NCI-H1694 treated with DMSO at 0.1 percent for 48 hours (cell line): ENCODE results near the gene DPAGT1.
"Not testable (repeated sequence)": the region's sequence is repeated elsewhere in the genome, so short reads cannot be mapped to it uniquely, and the experiment has no call there.

Experiments used
- DNase-seq: peaks from one replicate; lab custom pipeline; 2025; lab: John Stamatoyannopoulos, UW

DPAGT1 gene

GRCh38 chr11:119093942-119094815, 7.5 kb downstream of the DPAGT1 start:
- DNase-seq = no peak

GRCh38 chr11:119092880-119093842, 8.5 kb downstream of the DPAGT1 start:
- no peak for DNase-seq

- DNase-seq = no peak
These were observed 9.4 kb downstream of the DPAGT1 start for GRCh38 chr11:119091966-119092879.

GRCh38 chr11:119091178-119091577, 10.5 kb downstream of the DPAGT1 start:
- no peak for DNase-seq

GRCh38 chr11:119089319-119089718, 12.3 kb downstream of the DPAGT1 start:
- no peak for DNase-seq

- no peak for DNase-seq
These were observed 13.2 kb downstream of the DPAGT1 start for GRCh38 chr11:119088406-119088805.

GRCh38 chr11:119087747-119088241, 13.9 kb downstream of the DPAGT1 start:
- no peak for DNase-seq

GRCh38 chr11:119087123-119087522, 14.5 kb downstream of the DPAGT1 start:
- no peak for DNase-seq

- DNase-seq = no peak
These were observed 16.2 kb downstream of the DPAGT1 start for GRCh38 chr11:119085437-119085847.

GRCh38 chr11:119084663-119085436, 16.8 kb downstream of the DPAGT1 start, which contains the start of gene HMBS:
TSS of gene HMBS (plus strand) at chr11:119084881. CDS start at chr11:119085034, 153 bp downstream.
- DNase-seq = peak; percentile 64

GRCh38 chr11:119081682-119082260, 19.9 kb downstream of the DPAGT1 start:
- DNase-seq = no peak

GRCh38 chr11:119078675-119079420, 22.8 kb downstream of the DPAGT1 start:
- no peak for DNase-seq

- DNase-seq = no peak
These were observed 23.8 kb downstream of the DPAGT1 start for GRCh38 chr11:119077839-119078238.

GRCh38 chr11:119067371-119068222, 34.1 kb downstream of the DPAGT1 start, which contains the start of gene VPS11:
TSS of gene VPS11 (plus strand) at chr11:119067818. CDS start at chr11:119067824, 6 bp downstream.
- DNase-seq = peak; percentile 43

GRCh38 chr11:119065369-119065768, 36.3 kb downstream of the DPAGT1 start:
- DNase-seq = no peak

GRCh38 chr11:119062779-119063178, 38.9 kb downstream of the DPAGT1 start:
- no peak for DNase-seq

- DNase-seq = no peak
These were observed 40.4 kb downstream of the DPAGT1 start for GRCh38 chr11:119061256-119061655.

- not testable (repeated sequence) for DNase-seq
These were observed 42.5 kb downstream of the DPAGT1 start for GRCh38 chr11:119059128-119059527.
